Measurements from ENCODE around the gene SNAI3.

SNAI3 gene

DNA sequence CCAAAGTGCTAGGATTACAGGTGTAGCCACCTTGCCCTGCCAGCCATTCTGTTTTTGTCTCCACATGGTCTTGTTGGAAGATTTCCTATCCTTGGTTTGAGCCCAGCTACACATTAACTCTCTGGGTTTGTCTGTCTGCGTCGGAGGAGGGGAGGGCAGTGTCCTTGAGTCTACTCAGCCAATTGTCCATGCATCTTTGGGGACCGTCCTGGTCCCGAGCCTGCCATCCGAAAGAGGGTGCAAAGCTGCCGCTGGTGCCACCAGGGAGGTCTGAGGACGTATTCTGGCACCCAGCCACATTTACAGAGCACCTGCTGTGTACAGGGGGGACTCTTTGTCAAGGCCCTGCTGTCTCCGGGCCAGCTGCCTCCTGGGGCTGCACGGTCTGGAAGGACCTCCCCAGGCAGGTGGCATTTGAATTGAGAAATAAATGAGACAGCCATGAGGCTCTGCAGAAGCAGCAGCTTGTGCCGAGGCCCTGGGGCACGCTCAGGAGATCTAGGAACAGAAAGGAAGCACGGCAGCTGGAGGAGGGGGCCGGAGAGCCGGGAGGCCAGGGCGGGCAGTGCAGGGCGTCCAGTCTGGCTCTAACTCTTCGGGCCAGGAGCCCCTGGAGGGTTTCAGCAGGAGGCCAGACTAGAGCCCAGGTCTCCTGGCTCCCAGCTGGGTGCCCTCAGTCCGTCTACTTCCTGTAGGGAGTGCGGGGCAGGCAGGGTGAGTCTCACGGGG is 36.9 kb downstream of the SNAI3 start:
- peak; percentile 57 for DNase-seq

DNA sequence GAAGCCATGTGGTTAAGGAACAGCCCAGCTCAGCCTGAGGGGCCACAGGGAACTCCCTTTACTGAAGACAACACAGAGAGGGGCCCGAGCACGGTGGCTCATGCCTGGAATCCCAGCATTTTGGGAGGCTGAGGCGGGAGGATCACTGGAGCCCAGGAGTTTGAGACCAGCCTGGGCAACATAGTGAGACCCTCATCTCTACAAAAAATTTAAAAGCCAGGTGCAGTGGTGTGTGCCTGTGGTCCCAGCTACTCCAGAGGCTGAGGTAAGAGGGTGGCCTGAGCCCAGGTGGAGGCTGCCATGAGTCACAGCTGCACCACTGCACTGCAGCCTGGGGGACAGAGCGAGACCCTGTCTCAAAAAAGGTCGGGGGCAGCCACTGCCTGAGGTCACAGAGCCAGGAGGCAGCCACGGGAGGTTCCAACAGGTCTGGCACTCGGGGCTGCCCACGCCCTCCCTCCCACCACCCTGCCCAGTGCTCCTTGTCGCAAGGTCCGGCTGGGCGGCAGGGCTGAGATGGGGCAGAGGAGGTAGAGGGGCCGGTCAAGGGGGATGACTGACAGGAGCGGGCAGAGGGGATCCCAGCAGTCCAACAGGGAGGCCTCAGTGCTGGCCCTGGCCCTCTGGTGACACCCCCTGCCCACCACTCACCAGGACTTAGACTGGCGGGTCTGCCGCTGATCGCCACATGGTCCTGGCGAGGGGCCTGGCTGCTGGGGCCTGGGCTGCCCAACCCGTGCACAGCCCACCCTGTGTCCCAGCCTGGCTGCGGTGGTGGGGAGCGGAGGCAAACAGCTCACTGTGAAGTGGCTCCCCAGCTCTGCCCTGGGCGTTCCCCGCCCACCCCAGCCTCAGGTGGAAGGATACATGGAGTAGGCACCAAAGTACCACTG is 38.9 kb downstream of the SNAI3 start:
- DNase-seq, result no peak

DNA sequence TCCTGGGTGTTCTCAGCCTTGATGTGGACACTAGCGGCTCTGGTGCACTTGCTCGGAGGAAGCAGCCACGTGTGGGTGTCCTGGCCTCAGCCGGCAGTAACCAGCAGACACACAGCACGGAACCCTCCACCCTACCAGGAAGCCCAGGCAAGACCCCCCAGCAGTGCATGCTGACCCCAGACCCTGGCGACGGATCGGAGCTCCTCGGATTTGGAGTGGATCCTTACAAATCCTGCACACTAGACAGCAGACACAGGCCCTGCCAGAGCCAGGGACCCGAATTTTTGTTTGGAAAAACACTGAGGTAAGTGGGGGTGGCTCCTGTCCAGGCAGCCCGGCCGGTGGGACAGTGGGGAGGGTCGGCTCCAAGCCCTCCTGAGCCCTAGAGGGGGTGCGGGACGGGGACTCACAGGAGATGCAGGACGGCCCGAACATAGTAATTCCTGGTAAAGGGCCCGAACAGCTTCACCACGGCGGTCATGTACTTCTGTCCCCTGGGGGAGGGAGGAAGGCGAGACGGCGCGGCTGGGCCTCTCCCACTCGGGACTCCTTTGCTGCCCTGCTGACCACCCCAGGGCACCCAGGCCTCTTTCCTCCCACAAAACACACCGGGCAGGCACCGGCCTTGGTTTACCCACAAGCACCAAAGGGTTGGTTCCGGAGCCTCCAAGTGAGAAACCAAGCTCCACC is 39.8 kb downstream of the SNAI3 start:
- no peak for DNase-seq

DNA sequence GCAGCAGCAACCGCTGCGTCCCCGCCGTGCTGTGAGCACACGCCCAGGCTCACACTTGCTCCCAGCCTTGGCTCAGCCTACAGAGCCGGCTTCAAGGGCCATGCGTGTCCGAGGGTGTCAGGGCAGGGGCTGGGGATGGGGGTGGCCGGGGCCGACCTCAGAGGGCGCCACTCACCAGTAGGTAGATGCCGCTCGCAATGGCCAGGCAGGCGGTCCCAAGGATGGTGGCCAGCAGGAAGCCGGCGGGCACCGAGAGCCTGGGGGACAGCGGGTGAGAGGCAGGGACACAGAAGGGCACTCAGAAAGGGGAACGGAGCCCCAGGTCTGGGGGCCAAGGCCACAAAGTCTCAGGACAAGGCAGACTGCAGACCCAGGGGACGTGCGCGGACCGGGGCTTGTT is 40.4 kb downstream of the SNAI3 start:
- no peak for DNase-seq

DNA sequence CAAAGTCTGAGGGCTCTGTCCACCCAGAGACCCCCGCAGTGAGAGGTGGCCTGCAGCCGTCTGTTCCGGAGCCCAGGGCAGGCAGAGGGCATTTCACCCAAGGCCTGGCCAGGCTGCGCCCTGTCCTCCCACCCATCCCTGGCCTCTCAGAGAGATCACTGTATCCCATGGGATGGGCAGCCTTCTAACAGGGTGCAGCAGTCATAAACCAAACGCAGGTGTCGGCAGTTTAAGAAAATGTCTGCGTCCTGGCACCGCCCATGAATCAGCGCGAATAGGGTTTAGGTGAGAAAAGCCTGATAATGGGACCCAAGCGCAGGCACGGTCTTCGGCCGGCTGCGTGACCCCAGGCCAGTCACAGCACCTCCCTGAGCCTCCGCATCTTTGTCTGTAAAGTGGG is 40.9 kb downstream of the SNAI3 start:
- no peak for DNase-seq

DNA sequence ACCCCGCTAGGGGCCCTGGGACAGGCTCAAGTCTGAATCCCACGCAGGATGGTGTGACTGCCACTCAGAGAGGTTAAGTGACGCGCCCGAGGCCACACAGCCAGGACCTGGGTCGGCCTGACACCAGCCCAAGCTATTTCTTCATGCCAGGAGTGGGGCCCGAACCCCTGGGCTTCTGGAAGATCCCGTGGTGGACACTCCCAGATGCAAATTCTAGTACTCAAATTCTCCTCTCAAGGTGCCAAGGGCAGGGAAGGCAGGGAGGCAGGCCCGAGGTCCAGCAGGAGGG is 42.7 kb downstream of the SNAI3 start:
- no peak for DNase-seq

DNA sequence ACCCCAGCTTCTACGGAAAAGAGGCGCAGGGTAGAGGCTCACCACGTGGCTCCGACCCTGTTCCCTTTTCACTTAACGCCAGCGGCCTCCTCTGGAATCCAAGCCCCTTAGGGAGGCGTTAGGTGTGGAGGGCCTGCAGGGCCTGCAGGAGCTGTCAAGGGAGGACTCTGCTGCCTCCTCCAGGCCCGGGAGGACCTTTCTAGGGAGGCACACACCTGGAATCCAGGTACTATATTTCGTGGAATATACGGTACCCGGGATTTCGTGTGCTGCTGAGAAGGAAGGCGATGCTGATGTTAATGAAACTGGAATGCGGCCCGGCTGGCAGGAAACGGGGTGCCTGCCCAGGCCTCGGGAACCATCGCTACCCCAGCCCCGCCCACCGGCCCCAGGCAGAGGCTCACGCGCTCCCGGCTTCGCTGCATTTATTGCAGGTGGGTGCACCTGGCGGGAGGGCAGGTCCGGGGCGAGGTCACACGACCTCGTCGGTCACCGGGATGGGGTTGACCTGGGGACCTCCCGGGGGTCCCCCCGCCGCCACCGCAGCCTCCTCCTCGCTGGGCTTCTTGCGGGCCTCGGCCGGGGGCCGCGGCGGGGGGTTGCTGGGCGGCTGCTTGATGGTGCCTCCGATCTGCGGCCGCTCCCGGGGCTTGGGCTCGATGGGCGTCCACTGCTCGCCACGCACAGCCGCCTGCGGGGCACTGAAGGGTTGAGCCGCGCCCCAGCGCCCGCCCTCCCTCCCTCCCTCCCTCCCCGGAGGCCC is 43.2 kb downstream of the SNAI3 start:
- DNase-seq, result no peak

DNA sequence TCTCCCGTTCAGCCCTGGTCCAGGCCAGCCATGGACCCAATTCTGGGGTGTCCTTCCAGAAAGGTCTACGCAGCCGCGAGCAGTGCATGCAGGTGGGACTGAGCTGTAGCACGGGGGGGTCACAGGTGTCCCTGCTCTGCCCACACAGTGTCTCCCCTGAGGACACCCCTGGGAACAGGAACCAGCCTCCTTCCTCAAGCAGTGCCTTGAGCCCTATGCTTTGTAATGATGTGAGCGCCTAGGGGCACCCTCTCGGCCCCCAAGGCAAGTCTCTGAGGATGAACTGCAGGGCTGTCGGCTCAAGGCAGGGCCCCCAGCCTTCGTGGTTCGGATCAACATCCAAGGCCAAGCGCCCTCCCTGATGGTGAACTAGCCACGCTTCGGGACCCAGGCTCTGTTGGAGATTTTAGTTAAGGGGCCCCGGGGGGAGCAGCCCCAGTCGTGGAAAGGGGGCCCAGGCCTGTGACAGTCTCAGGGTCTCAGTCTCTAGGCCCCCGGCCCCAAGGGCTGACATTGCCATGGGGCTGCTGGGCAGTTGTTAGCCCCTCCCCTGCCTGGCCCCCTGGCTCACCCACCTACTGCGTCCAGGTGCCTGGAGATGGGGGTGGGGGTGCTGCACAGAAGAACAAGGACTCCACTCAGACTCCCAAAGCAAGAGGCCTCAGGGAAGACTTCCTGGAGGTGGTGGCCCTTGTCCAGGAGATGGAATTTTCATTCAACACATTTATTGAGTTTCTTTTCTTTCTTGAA is 45.6 kb downstream of the SNAI3 start:
- DNase-seq, result no peak

DNA sequence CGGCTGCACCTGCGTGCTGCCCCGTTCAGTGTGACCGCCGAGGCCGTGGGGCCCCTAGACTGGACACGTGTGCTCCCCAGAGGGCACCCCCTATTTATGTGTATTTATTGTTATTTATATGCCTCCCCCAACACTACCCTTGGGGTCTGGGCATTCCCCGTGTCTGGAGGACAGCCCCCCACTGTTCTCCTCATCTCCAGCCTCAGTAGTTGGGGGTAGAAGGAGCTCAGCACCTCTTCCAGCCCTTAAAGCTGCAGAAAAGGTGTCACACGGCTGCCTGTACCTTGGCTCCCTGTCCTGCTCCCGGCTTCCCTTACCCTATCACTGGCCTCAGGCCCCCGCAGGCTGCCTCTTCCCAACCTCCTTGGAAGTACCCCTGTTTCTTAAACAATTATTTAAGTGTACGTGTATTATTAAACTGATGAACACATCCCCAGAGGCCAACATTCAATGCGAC is 46.2 kb downstream of the SNAI3 start:
- DNase-seq, result no peak

DNA sequence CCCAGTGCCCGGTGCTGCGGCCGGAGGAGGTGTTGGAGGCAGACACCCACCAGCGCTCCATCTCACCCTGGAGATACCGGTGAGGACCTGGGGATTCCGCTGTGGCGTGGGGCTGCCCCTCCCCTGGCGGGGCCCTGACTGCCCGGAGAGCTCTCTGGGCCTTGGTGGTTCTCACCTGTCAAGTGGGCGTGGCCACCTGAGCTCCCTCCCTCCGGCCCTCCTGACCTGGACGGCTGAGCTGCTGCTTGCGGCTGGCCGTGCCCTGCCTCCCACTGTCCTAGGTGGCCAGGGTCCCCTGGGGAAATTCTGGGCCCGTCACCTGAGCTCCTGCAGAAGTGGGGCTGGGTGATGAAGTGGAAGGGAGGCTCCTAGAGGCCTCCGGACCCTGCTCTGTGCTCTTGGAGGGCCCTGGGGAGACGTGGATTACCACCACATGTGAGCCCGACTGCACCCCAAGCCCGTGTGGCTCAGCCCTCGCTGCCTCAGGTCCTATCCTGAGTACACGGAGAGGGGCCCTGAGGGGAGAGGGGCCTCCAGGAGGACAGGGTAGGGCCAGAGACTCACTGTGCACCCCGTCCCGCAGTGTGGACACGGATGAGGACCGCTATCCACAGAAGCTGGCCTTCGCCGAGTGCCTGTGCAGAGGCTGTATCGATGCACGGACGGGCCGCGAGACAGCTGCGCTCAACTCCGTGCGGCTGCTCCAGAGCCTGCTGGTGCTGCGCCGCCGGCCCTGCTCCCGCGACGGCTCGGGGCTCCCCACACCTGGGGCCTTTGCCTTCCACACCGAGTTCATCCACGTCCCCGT is 46.9 kb downstream of the SNAI3 start:
- no peak for DNase-seq

DNA sequence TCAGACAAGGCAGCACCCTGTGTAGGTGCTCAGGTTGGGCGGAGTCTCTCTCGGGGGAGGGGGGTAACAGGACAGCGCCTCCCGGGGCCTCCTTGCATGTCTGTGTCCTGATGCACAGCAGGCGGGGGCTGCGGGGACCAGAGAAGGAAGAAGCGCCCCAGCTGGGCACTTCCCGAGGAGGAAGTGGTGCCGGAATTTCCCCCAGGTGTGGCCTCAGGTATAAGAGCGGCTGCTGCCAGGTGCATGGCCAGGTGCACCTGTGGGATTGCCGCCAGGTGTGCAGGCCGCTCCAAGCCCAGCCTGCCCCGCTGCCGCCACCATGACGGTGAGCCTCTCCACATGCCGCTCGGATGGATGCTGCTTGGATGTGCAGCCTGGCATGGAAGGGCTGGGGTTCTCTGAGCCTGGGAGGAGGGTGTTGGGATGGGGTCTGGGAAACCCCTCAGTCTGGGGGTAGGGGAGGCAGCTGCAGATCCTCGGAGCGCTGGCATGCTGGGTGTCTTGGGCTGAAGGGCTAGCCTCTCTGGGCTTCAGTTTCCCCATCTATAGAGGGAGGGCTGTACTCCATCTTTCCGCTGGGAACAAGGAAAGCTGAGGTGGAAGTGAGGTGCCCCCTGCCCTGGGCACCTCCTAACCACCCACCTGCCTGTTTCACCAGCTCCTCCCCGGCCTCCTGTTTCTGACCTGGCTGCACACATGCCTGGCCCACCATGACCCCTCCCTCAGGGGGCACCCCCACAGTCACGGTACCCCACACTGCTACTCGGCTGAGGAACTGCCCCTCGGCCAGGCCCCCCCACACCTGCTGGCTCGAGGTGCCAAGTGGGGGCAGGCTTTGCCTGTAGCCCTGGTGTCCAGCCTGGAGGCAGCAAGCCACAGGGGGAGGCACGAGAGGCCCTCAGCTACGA is 47.7 kb downstream of the SNAI3 start, which contains the start of gene IL17C:
IL17C (plus strand) TSS at position 250 of the 908 bp plus-strand sequence; CDS start at position 320, 70 bp downstream.
- DNase-seq, result peak; percentile 69

DNA sequence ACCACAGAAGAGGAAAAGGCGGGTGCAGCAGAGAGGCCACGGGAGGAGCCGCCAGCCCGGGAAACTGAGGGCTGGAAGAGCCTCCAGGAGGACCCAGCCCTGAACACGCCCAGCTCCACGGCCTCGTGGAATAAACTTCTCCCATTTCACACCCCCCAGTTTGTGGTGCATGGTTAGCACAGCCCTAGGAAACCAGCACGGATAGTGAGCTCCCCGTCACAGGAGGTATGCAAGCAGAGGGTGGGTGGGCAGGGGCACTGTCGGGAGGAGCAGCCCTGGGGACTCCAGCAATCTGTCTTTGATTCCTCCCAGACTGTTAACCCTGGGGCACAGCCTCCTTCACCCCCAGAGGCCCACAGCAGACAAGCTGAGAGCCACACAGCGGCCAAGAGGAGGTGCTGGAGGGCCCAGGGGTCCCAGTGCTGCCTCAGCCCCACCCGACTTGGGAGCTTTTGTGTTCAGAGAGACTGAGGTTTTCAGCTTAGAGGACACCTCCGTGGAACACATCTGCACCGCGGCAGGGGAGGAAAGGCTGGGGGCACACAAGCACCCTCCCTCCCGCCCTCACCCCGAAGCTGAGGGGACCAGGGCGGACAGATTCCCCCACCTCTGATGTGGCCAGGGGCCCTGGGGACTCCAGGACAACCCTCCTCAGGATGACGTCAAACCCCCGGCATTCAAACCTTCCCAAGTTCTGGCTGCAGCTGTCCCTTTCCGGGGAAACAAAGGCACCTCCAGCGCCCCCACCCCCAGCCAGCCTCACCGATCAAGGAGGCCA is 49.6 kb downstream of the SNAI3 start:
- no peak for DNase-seq

DNA sequence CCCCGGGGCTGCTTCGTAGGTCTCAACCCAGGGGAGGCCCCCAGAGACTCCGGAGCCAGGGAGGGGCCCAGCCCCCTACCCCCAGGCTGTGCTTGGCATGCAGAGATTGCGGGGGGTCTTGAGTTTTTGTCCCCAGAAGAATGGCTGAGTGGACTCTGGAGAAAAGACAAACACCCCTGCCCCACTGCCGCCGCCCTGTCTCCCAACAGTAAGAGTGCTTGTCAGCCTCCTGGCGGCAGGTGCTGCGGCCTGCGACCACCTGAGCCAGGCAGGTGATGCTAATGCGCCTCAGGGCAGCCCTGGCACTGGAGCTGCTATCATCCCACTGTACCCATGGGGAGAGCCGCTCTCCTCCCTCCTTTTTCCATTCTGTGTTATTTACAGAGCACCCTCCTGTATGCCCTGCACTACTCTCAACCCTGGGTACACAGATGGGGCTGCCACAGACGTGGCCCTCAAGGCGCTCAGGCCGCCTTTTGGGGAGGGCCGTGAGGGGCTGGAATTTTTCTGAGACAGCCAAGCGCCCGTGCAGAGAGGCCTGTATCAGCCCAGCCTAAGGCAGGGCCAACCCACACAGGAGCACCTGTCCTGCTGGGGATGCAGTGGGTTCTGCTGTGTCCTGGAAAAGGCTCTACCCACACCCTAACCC is 50.5 kb downstream of the SNAI3 start:
- DNase-seq, result no peak

DNA sequence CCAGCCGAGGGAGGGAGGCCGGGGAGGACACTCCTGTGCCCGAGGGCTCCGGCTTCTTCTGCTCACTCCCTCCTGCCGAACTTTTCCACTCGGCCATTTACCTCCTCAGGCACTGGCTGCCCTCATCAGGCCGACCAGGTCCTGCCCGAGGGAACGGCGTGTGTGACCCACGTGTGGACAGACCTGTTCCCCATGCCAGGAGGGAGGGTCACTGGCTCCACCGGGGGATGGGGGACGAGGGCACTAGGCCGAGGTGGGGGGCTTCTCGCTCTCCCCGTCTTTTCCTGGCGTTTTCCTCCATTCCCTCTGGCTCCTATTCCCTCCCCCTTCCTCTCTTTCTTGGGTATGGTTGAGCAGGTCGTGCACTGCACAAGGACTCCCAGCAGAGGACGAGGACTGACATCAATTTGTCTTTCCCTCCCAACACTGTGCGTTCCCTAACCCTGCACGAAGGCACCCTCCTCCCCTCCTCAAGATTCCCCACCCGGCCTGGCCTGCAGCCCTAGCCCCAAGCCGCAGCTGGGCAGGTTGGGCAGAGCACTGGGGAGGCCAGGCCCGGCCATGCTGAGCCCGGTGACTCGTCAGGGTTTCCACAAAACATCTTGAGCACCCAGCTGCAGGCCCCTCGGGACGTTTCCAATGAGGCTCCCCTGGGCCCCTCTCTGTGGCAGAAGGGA is 51.2 kb downstream of the SNAI3 start:
- no peak for DNase-seq

DNA sequence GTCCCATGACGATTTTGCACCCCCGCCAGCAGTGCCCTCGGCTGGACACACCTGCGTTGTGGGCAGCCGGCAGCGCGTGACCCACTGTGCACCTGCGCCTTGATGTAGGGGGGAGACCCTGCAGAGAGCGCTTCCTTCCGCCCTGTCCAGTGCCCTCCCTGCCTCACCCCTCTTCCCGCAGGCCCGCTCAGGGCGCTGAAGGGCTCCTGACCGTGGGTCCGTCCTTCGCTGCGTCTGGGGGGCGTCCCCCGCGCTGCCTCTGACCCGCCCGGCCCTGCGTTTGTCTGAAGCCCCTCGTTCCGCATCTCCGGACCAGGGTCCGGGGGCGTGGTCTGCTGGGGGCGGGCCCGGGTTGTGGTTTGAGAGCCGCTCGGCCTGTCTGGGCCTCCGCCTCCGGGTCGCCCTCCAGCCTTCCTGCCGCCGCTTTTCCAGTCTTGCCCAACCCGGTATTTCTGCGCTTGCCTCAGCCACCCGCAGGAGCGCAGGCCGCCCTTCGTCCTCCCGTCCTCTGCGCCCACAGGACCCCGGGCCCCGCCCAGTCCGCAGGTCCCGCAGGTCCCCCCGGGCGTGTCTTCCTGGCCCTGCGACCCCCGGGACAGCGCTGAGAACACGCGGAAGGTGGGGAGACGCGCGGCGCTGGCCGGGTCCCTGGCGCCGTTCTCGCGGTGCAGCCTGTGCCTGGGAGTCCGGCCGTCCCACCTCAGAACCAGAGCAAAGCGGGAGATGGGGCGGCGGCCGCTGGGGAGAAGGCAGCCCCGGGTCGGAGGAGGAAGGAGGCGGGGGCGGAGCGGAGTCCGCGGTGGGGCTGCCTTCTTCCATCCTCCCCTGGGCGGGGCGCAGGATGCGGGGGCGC is 51.9 kb downstream of the SNAI3 start:
- no peak for DNase-seq

DNA sequence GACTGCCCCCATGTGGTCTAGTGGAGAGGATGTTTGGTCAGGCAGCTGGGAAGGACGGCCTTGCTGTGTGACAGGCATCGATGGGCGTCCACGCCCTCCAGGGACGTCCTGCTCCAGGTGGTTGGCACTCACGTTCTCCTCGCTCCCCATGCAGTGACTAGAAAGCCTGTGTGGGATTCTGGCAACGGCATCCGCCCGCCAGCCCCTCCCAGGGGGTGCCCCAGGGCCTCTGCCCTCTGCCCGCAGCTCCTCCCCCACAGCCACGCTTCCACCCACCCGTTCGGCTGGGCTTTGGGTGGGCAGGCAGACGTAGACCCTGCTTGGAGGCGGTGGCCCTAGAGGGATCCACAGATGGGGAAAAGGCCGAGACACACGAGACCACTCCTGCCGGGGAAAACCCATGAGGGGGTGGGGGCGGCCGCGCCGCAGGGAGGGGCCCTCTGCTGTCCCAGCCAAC is 52.6 kb downstream of the SNAI3 start:
- DNase-seq, result no peak

DNA sequence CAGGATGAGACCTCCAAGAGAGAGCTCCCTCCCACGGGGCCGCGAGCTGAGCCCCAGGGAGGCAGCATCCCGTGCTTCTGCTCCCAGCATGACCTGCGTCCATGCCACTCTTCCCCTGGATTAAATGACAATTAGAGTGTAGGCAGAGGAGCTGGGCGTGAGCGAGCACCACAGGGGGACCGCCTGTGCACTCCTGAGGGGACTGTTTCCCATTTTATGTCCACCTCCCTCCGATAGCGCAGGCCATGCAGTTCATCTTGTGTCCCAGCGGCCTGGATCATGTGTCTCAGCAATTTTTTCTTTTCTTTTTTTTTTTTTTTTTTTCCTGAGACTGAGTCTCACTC is 53.7 kb downstream of the SNAI3 start:
- DNase-seq, result no peak

All from NCI-H1105 treated with DMSO at 0.1 percent for 48 hours (cell line).